CD4-positive, alpha-beta T cell treated with Interleukin-17A for 1 hour (primary cell): Measurements from ENCODE around the gene ZNF782.
"Not testable (repeated sequence)": the region's sequence is repeated elsewhere in the genome, so short reads cannot be mapped to it uniquely, and the experiment has no call there.

Experiments used
- DNase-seq: peaks from one replicate; pipeline ENCODE4 v3.0.0-alpha.2; 2020

ZNF782 gene

DNA sequence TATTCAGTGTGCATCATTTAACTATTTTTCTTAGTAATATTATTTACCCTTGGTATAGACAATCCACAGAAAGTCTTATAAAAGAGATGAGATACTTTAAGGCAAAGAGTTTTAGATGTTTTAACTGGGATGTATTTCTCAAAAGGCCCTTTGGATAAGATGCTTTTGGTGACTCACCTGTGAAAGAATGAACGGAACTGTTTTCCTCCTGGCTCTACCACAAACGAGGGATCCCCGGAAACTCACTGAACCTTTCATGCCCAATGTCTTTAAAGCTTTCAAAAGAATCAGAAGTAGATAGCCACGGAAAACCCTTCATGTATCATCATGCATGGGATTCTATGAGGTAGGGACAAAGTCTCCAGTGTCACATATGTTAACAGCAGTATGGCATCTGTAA, 1.6 kb downstream of the ZNF782 start:
- DNase-seq, result no peak

GRCh38 chr9:96844040-96844439, 10.3 kb downstream of the ZNF782 start:
- DNase-seq, result no peak

DNA sequence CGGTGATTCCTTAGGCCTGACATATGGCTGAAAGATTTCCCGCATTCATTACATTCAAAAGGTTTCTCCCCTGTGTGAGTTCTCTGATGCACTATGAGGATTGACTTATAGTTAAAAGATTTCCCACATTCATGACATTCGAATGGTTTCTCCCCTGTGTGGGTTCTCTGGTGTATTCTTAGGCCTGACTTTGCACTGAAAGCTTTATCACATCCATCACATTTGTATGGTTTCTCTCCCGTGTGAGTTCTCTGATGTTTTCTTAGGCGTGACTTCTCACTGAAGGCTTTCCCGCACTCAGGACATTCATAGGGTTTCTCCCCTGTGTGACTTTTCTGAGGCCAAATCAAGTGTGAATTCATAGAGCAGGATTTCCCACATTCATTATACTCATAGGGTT, 35.8 kb downstream of the ZNF782 start:
- no peak for DNase-seq

DNA sequence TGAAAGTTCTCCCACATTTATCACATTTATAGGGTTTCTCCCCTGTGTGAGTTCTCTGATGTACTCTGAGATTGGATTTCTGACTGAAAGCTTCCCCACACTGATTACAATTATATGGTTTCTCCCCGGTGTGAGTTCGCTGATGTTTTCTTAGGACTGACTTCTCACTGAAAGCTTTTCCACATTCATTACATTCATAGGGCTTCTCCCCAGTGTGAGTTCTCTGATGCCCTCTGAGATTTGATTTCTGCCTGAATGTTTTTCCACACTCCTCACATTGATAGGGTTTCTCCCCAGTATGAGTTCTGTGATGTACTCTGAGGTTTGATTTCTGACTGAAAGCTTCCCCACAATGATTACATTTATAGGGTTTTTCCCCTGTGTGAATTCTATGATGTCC, 36.3 kb downstream of the ZNF782 start:
- DNase-seq, result no peak

- no peak for DNase-seq
These were observed 40.7 kb downstream of the ZNF782 start for GRCh38 chr9:96813607-96814006.

DNA sequence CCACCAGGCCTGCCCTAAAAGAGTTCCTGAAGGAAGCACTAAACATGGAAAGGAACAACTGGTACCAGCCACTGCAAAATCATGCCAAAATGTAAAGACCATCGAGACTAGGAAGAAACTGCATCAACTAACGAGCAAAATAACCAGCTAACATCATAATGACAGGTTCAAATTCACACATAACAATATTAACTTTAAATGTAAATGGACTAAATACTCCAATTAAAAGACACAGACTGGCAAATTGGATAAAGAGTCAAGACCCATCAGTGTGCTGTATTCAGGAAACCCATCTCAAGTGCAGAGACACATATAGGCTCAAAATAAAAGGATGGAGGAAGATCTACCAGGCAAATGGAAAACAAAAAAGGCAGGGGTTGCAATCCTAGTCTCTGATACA, 55.4 kb downstream of the ZNF782 start:
- DNase-seq, result not testable (repeated sequence)

DNA sequence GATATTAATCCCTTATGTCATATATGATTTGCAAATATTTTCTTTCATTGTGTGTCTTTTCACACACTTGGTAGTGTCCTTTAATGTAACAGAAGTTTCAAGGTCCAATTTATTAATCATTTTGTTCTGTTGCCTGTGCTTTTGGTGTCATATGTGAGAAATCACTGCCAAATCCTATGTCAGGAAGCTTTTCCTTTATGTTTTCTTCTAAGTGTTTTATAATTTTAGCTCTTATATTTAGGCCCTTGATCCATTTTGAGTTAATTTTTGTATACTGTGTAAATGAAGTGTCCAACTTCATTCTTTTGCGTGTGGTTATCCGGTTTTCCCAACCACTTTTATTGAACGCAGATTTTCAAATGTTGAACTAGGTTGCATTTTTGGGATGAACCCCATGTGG, 70.3 kb downstream of the ZNF782 start:
- DNase-seq, result no peak

DNA sequence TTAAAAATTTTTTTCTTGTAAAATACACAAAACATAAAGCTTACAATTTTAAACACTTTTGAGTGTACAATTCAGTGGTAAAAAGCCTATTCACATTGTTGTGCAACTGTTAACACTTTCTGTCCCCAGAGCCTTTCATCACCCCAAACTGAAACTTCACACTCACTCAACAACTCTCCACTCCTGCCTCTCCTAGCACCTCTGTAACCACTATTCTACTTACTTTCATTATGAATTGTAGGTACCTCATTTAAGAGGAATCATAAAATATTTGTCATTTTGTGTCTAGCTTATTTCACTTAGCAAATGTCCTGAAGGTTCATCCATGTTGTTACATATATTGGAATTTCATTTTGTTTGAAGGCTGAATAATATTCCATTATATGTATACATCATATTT, 72.1 kb downstream of the ZNF782 start:
- DNase-seq, result no peak

- DNase-seq, result no peak
These were observed 72.8 kb downstream of the ZNF782 start for GRCh38 chr9:96781552-96781951.

DNA sequence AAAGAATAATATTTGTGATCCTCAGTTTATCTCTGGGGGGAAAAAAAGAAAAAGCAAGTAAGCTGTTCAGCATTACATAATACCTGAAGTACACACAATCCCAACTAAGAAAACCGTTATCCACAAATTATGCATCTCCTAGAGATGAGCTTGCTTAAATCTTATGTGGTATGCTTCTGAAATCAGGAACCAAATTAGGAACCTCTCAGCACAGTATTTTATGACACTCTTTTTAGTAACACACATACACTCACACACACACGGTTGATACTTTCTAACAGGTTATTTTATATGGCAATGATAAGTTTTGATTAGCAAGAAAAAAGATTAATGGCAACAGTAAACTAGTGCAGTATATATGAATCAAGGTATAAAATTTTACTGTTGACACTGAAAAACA, 75.2 kb downstream of the ZNF782 start:
- DNase-seq, result no peak

GRCh38 chr9:96777426-96777864, 76.9 kb downstream of the ZNF782 start:
- DNase-seq, result no peak

DNA sequence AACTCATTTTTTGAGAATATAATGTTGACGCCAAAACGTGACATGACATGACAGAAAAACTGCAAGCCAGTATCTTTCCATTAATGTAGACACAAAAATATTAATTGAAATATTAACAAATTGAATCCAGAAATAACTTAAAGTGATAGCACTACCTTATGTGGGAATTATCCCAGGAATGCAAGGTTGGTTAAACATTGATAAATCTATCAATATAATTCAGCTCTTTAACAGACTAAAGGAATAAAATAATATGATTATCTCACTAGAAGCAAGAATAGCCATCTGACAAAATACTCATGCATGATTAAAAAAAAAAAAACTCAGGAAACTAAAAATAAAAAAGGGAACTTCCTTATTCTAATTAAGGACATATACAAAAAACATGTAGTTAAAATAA, 83.2 kb downstream of the ZNF782 start:
- no peak for DNase-seq

GRCh38 chr9:96769989-96770388, 84.3 kb downstream of the ZNF782 start:
- DNase-seq, result no peak
